Measurements from ENCODE around the gene DCAF11. TPM values are rescaled to one million over a fixed set of nuclear protein-coding genes. Genes with fewer than 3 reads are reported as not detected.

DCAF11 gene
- polyA plus RNA-seq, 1 experiment = 29.7 TPM

GRCh38 chr14:24092505-24093206, 21.9 kb upstream of the DCAF11 start:
- no peak for DNase-seq (ENCODE audit: low read depth, low spot score)
- ChIA-PET CTCF (interaction anchor here (1.1 to 9.9 kb wide), 8 partner anchors 13 to 462 kb away, joined by 3 to 212 read pairs (median 16); no protein-coding TSS in a partner anchor), POLR2A (interaction anchor here (1.6 kb wide), 1 partner anchor 10 kb away, joined by 3 read pairs; no protein-coding TSS in a partner anchor)
- TF ChIP-seq, protein P1, sequence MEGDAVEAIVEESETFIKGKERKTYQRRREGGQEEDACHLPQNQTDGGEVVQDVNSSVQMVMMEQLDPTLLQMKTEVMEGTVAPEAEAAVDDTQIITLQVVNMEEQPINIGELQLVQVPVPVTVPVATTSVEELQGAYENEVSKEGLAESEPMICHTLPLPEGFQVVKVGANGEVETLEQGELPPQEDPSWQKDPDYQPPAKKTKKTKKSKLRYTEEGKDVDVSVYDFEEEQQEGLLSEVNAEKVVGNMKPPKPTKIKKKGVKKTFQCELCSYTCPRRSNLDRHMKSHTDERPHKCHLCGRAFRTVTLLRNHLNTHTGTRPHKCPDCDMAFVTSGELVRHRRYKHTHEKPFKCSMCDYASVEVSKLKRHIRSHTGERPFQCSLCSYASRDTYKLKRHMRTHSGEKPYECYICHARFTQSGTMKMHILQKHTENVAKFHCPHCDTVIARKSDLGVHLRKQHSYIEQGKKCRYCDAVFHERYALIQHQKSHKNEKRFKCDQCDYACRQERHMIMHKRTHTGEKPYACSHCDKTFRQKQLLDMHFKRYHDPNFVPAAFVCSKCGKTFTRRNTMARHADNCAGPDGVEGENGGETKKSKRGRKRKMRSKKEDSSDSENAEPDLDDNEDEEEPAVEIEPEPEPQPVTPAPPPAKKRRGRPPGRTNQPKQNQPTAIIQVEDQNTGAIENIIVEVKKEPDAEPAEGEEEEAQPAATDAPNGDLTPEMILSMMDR (IDR thresholded peaks at IDR 0.05; ENCODE audit: low read depth, low read length) = no peak
- Histone ChIP-seq H3K27me3 (ENCODE audit: control insufficient read depth, insufficient read depth, low read length) (no peaks in the 10 kb centered on the region), H3K9me3 (ENCODE audit: control insufficient read depth, insufficient read depth, low read length) (no peaks in the 10 kb centered on the region; the same call in 1 of the 2 replicates), H3K27ac (ENCODE audit: low read depth, low read length) (no peak overlapping the region), H3K4me3 (ENCODE audit: low read depth, low read length) (no peak overlapping the region)

GRCh38 chr14:24093207-24093900, 21.2 kb upstream of the DCAF11 start:
- CTCF ChIA-PET = interaction anchor here (0.6 to 9.9 kb wide), 10 partner anchors 13 to 533 kb away, joined by 3 to 212 read pairs (median 5); partner anchors contain the start of genes DCAF11 and NRL
- no peak for DNase-seq (ENCODE audit: low read depth, low spot score)
- POLR2A ChIA-PET = interaction anchor here (0.6 to 3.1 kb wide), 5 partner anchors 9 to 41 kb away, joined by 3 to 36 read pairs (median 4); partner anchors contain the start of genes DCAF11 and NRL
- no peaks in the 10 kb centered on the region for H3K27me3 ChIP-seq (ENCODE audit: control insufficient read depth, insufficient read depth, low read length)
- peak overlapping the region; percentile 83 for H3K4me3 ChIP-seq (ENCODE audit: low read depth, low read length)
- no peaks in the 10 kb centered on the region; the same call in 1 of the 2 replicates for H3K9me3 ChIP-seq (ENCODE audit: control insufficient read depth, insufficient read depth, low read length)
- TF ChIP-seq, protein P1 (IDR thresholded peaks at IDR 0.05; ENCODE audit: low read depth, low read length) = peak; percentile 8; the same call in 1 of the 2 replicates
- peak overlapping the region; percentile 68 for H3K27ac ChIP-seq (ENCODE audit: low read depth, low read length)

DNA sequence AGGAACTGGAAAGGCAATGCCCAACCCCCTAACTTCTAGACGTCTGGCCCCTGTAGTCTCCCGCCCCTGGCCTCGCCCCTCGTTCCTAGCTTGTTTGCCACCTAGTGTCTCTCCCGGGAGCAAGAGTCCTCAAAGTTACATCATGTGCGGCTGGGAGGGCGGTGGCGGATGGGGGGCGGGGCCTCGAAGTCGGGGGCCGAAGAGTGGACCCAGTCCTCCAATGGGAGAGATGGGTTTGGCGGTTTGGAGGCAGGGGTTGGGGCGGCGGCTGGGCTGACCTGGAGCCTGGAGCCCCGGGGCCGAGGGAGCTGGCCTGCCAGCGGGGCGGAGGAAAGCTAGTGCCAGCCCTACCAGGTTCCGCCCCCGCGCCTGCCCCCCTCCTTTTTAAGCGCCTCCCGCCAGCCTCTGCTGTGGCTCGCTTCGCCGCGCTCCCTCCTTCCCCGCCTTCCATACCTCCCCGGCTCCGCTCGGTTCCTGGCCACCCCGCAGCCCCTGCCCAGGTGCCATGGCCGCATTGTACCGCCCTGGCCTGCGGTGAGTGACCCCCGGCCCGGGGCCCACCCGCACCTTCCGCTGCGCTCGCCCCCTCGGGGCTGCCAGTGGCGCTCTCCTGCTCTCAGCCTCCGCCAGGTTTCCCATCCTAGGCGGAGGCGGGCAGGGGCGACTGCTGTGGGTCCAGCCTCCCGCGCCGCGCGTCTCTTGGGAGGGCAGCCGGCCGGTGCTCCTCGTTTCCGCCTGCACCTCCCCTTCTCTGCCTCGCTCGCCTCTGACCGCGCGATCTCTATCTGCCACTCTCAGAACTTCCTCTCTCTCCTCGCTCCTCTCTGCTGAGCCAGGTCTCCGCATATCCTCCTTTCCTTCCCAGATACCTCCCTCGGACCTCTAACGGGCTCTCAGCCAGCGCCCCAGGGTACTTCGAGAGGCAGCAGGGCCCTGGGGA, 20.4 kb upstream of the DCAF11 start, which contains the start of gene PCK2:
Gene PCK2 (plus strand): TSS at position 411 of the 940 bp plus-strand sequence. CDS start 95 bp downstream, at position 506.
- no peaks in the 10 kb centered on the region for H3K27me3 ChIP-seq (ENCODE audit: control insufficient read depth, insufficient read depth, low read length)
- CTCF ChIA-PET = interaction anchor here (0.6 to 9.9 kb wide), 8 partner anchors 12 to 534 kb away, joined by 3 to 212 read pairs (median 7); partner anchors contain the start of genes DCAF11 and NRL
- TF ChIP-seq, protein P1 (IDR thresholded peaks at IDR 0.05; ENCODE audit: low read depth, low read length) = no peak
- peak; percentile 73 for DNase-seq (ENCODE audit: low read depth, low spot score)
- POLR2A ChIA-PET = interaction anchor here (0.5 to 3.1 kb wide), 7 partner anchors 8 to 61 kb away, joined by 3 to 36 read pairs (median 4); partner anchors contain the start of genes DCAF11 and NRL
- peak within 1 kb of the TSS; percentile 68 for H3K27ac ChIP-seq (ENCODE audit: low read depth, low read length)
- H3K4me3 ChIP-seq (ENCODE audit: low read depth, low read length) = peak within 1 kb of the TSS; percentile 83
- no peaks in the 10 kb centered on the region; the same call in 1 of the 2 replicates for H3K9me3 ChIP-seq (ENCODE audit: control insufficient read depth, insufficient read depth, low read length)

DNA sequence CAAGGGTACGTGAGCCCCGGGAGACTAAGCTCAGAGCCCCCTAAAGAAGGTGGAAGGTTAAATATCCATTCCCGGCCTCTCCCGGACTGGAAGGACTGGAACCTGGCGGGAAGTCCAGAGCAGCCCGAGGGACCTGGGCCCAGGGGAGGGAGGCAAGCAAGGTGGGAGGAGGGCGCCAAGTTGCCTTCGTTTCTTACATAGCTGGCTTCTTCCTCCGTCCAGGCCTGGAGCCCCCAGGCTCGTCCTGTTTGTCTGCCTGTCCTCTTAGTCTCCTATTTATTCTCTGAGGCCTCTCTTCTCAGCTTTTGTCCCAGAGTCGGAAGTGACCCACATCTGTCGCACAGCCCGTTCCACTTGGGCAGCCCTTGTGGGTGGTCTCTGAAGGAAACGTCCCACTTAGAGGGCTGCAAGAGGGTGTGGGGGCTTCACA, 19.7 kb upstream of the DCAF11 start:
- Histone ChIP-seq H3K9me3 (ENCODE audit: control insufficient read depth, insufficient read depth, low read length) (no peaks in the 10 kb centered on the region; the same call in 1 of the 2 replicates), H3K27ac (ENCODE audit: low read depth, low read length) (peak overlapping the region; percentile 68), H3K4me3 (ENCODE audit: low read depth, low read length) (peak overlapping the region; percentile 83), H3K27me3 (ENCODE audit: control insufficient read depth, insufficient read depth, low read length) (no peaks in the 10 kb centered on the region)
- ChIA-PET POLR2A (interaction anchor here (1.0 to 3.1 kb wide), 4 partner anchors 10 to 37 kb away, joined by 3 to 36 read pairs (median 4); partner anchors contain the start of genes DCAF11 and NRL), CTCF (interaction anchor here (8.4 to 9.9 kb wide), 2 partner anchors 11 to 37 kb away, joined by 196 to 212 read pairs; no protein-coding TSS in a partner anchor)
- DNase-seq (ENCODE audit: low read depth, low spot score) = no peak
- TF ChIP-seq, protein P1 (IDR thresholded peaks at IDR 0.05; ENCODE audit: low read depth, low read length) = no peak
